Measurements from ENCODE around the gene CDH12. TPM values are rescaled to one million over a fixed set of nuclear protein-coding genes. Genes with fewer than 3 reads are reported as not detected.
"Not testable (repeated sequence)": the region's sequence is repeated elsewhere in the genome, so short reads cannot be mapped to it uniquely, and the experiment has no call there.

Gene CDH12
- total RNA-seq, 6 experiments from 2014 or later, result not detected

DNA sequence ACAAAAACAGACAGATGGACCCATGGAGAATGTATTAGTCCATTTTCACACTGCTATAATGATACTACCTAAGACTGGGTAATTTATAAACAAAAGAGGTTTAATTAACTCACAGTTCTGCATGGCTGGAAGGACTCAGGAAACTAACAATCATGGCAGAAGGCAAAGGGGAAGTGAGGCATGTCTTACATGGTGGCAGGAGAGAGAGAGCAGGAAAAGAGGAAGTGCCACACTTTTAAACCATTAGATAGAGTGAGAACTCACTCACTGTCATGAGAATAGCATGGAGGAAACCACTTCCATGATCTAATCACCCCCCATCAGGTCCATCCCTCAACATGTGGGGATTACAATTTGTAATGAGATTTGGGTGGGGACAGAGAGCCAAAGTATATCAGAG is 808.9 kb downstream of the CDH12 start:
- no peak for TF ChIP-seq CTCF (IDR thresholded peaks at IDR 0.05)
- peaks cover 45% of the 10 kb centered on the region for H3K9me3 Mint-ChIP-seq

DNA sequence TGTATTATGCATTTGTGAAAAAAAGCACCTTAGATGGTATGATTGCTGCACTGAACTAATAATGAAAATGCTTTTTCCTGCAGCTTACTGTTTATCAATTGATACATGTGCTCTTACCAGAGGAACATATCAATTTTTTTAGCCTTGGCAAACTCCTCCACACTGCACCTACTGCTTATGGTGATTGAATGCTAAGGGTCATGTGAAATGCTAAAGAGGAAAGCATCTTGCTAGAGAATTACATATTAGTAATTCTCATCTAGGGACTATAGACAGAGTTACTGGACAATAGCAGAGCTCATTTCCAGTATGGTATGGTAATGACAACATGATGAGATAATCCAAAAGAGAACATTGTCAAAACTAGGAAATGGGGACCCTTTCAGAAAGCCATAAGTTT is 817.1 kb downstream of the CDH12 start:
- H3K27ac Mint-ChIP-seq, result no peak overlapping the region
- no peak for TF ChIP-seq CTCF (IDR thresholded peaks at IDR 0.05)
- no peak overlapping the region for H3K4me3 Mint-ChIP-seq
- H3K9me3 Mint-ChIP-seq, result peaks cover 34% of the 10 kb centered on the region
- DNase-seq, result no peak
- no peaks in the 10 kb centered on the region; the same call in 1 of the 2 replicates for H3K27me3 Mint-ChIP-seq (ENCODE audit: insufficient read depth)
- H3K4me1 Mint-ChIP-seq (ENCODE audit: low read depth), result no peaks in the 10 kb centered on the region
- no peaks in the 10 kb centered on the region; the same call in 1 of the 2 replicates for H3K36me3 Mint-ChIP-seq (ENCODE audit: low read depth)

More for the DNA sequence above, 808.9 kb downstream of the CDH12 start:
- Mint-ChIP-seq H3K4me3 (no peak overlapping the region), H3K27me3 (ENCODE audit: insufficient read depth) (no peaks in the 10 kb centered on the region), H3K4me1 (ENCODE audit: low read depth) (no peaks in the 10 kb centered on the region), H3K36me3 (ENCODE audit: low read depth) (no peaks in the 10 kb centered on the region; the same call in 1 of the 2 replicates), H3K27ac (no peak overlapping the region)
- no peak for DNase-seq

- Mint-ChIP-seq H3K27me3 (ENCODE audit: insufficient read depth) (no peaks in the 10 kb centered on the region), H3K36me3 (ENCODE audit: low read depth) (no peaks in the 10 kb centered on the region), H3K4me3 (no peak overlapping the region), H3K4me1 (ENCODE audit: low read depth) (no peaks in the 10 kb centered on the region), H3K9me3 (peaks cover 21% of the 10 kb centered on the region), H3K27ac (no peak overlapping the region)
- no peak for DNase-seq
- TF ChIP-seq CTCF (IDR thresholded peaks at IDR 0.05), result no peak
These were observed 820.1 kb downstream of the CDH12 start for GRCh38 chr5:22033066-22033465.

GRCh38 chr5:22023784-22024183 is 829.4 kb downstream of the CDH12 start:
- H3K27me3 Mint-ChIP-seq (ENCODE audit: insufficient read depth), result no peaks in the 10 kb centered on the region
- H3K36me3 Mint-ChIP-seq (ENCODE audit: low read depth), result no peaks in the 10 kb centered on the region
- H3K4me1 Mint-ChIP-seq (ENCODE audit: low read depth), result no peaks in the 10 kb centered on the region
- no peak overlapping the region for H3K4me3 Mint-ChIP-seq
- H3K27ac Mint-ChIP-seq, result no peak overlapping the region
- no peak for TF ChIP-seq CTCF (IDR thresholded peaks at IDR 0.05)
- DNase-seq, result no peak
- H3K9me3 Mint-ChIP-seq, result peaks cover 41% of the 10 kb centered on the region

GRCh38 chr5:22012893-22013292 is 840.3 kb downstream of the CDH12 start:
- H3K9me3 Mint-ChIP-seq, result peaks cover 31% of the 10 kb centered on the region
- not testable (repeated sequence) for H3K4me1 Mint-ChIP-seq (ENCODE audit: low read depth); H3K27me3 Mint-ChIP-seq (ENCODE audit: insufficient read depth); H3K27ac Mint-ChIP-seq; H3K4me3 Mint-ChIP-seq; DNase-seq; H3K36me3 Mint-ChIP-seq (ENCODE audit: low read depth)

GRCh38 chr5:22010808-22011207 is 842.3 kb downstream of the CDH12 start:
- not testable (repeated sequence) for H3K27me3 Mint-ChIP-seq (ENCODE audit: insufficient read depth); H3K36me3 Mint-ChIP-seq (ENCODE audit: low read depth); DNase-seq; H3K4me1 Mint-ChIP-seq (ENCODE audit: low read depth); H3K4me3 Mint-ChIP-seq; H3K27ac Mint-ChIP-seq
- H3K9me3 Mint-ChIP-seq, result peaks cover 21% of the 10 kb centered on the region

DNA sequence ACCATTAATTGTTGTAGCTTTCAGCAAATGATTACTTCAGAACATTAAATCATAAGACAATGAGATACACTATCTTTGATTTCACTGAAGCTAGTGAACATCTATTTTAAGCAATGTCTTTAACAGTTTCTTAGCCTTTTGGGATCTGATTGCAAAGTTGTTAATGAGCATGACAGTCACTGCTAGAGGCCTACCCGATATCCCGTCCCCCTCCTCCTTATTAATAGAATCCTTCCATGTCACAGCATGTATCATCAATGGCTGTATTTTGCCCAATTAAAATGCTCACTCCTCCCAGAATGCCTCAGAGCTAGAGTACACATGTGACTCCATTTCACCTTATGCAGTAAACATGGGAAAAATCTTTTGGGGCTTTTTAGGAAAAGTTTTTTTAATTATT is 852.0 kb downstream of the CDH12 start:
- not testable (repeated sequence) for H3K36me3 Mint-ChIP-seq (ENCODE audit: low read depth); H3K4me1 Mint-ChIP-seq (ENCODE audit: low read depth); DNase-seq; H3K27ac Mint-ChIP-seq; H3K27me3 Mint-ChIP-seq (ENCODE audit: insufficient read depth); H3K4me3 Mint-ChIP-seq
- peaks cover 21% of the 10 kb centered on the region for H3K9me3 Mint-ChIP-seq

DNA sequence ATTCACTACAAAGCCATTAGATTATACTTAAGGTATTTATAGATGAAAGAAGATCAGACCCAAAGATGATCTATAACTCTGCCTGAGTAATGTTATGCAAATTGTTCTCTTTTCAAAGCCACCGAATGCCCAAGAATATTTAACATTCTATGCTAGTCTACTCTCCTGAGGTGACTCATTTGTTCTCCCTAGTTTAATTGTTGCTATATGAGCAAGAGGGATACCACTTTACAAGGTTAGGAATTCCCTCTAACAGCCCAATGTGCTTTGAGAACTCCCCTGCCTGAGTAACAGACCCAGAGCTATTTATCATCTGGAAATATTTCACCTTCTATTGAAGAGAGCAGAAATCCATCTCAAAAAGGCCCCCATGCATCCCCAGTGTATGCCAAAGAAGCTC is 867.3 kb downstream of the CDH12 start:
- H3K27me3 Mint-ChIP-seq (ENCODE audit: insufficient read depth); H3K36me3 Mint-ChIP-seq (ENCODE audit: low read depth); H3K27ac Mint-ChIP-seq; DNase-seq; H3K4me3 Mint-ChIP-seq; H3K4me1 Mint-ChIP-seq (ENCODE audit: low read depth): not testable (repeated sequence)
- peaks cover 19% of the 10 kb centered on the region; the same call in 1 of the 2 replicates for H3K9me3 Mint-ChIP-seq

GRCh38 chr5:21951571-21951970 is 901.6 kb downstream of the CDH12 start:
- H3K4me1 Mint-ChIP-seq (ENCODE audit: low read depth); H3K9me3 Mint-ChIP-seq; DNase-seq; H3K4me3 Mint-ChIP-seq; H3K36me3 Mint-ChIP-seq (ENCODE audit: low read depth); H3K27ac Mint-ChIP-seq; H3K27me3 Mint-ChIP-seq (ENCODE audit: insufficient read depth): not testable (repeated sequence)

Measured in HFFc6 (cell line).